ENCODE results near the gene WRAP53.

Gene WRAP53

GRCh38 chr17:7710301-7710700 lies 22.0 kb downstream of the WRAP53 start:
- DNase-seq = no peak

GRCh38 chr17:7711051-7711755 lies 22.9 kb downstream of the WRAP53 start:
- DNase-seq = no peak

- DNase-seq = no peak
These were observed 24.0 kb downstream of the WRAP53 start for GRCh38 chr17:7712111-7712771.

- no peak for DNase-seq
These were observed 25.5 kb downstream of the WRAP53 start for GRCh38 chr17:7713782-7714181.

GRCh38 chr17:7714721-7715594 lies 26.7 kb downstream of the WRAP53 start:
- DNase-seq = no peak

- DNase-seq = no peak
These were observed 27.9 kb downstream of the WRAP53 start for GRCh38 chr17:7715936-7716886.

GRCh38 chr17:7716901-7717755 lies 28.9 kb downstream of the WRAP53 start, which contains the start of gene DNAH2:
DNAH2 (plus strand) TSS chr17:7717744; CDS start chr17:7719735, 1,991 bp downstream.
- DNase-seq = peak; percentile 81

GRCh38 chr17:7717756-7718350 lies 29.6 kb downstream of the WRAP53 start:
- no peak for DNase-seq

GRCh38 chr17:7719661-7720060 lies 31.4 kb downstream of the WRAP53 start:
- DNase-seq = no peak

GRCh38 chr17:7720125-7720524 lies 31.8 kb downstream of the WRAP53 start:
- no peak for DNase-seq

GRCh38 chr17:7721612-7722011 lies 33.3 kb downstream of the WRAP53 start:
- DNase-seq = no peak

- DNase-seq = no peak
These were observed 39.6 kb downstream of the WRAP53 start for GRCh38 chr17:7727886-7728285.

- DNase-seq = no peak
These were observed 41.5 kb downstream of the WRAP53 start for GRCh38 chr17:7729816-7730215.

- DNase-seq = no peak
These were observed 44.8 kb downstream of the WRAP53 start for GRCh38 chr17:7732981-7733539.

GRCh38 chr17:7737601-7738000 lies 49.3 kb downstream of the WRAP53 start:
- no peak for DNase-seq

- no peak for DNase-seq
These were observed 51.5 kb downstream of the WRAP53 start for GRCh38 chr17:7739746-7740145.

GRCh38 chr17:7740481-7741001 lies 52.3 kb downstream of the WRAP53 start:
- DNase-seq = no peak

GRCh38 chr17:7742729-7743128 lies 54.5 kb downstream of the WRAP53 start:
- peak; percentile 9 for DNase-seq

- DNase-seq = no peak
These were observed 56.1 kb downstream of the WRAP53 start for GRCh38 chr17:7744416-7744815.

- no peak for DNase-seq
These were observed 57.6 kb downstream of the WRAP53 start for GRCh38 chr17:7745748-7746470.

All from NCI-H510A treated with DMSO at 0.1 percent for 48 hours (cell line).